Activated CD8-positive, alpha-beta memory T cell treated with anti-CD3 and anti-CD28 coated beads, Interleukin-2, amount 50 U/mL, for 24 hours (primary cell): ENCODE data around the gene KCNS3.

Experiments
- DNase-seq: peaks from one replicate; pipeline ENCODE4 v3.0.0-alpha.2; 2020; ENCODE audit errors: extremely low read depth

Gene KCNS3, protein sequence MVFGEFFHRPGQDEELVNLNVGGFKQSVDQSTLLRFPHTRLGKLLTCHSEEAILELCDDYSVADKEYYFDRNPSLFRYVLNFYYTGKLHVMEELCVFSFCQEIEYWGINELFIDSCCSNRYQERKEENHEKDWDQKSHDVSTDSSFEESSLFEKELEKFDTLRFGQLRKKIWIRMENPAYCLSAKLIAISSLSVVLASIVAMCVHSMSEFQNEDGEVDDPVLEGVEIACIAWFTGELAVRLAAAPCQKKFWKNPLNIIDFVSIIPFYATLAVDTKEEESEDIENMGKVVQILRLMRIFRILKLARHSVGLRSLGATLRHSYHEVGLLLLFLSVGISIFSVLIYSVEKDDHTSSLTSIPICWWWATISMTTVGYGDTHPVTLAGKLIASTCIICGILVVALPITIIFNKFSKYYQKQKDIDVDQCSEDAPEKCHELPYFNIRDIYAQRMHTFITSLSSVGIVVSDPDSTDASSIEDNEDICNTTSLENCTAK

DNA sequence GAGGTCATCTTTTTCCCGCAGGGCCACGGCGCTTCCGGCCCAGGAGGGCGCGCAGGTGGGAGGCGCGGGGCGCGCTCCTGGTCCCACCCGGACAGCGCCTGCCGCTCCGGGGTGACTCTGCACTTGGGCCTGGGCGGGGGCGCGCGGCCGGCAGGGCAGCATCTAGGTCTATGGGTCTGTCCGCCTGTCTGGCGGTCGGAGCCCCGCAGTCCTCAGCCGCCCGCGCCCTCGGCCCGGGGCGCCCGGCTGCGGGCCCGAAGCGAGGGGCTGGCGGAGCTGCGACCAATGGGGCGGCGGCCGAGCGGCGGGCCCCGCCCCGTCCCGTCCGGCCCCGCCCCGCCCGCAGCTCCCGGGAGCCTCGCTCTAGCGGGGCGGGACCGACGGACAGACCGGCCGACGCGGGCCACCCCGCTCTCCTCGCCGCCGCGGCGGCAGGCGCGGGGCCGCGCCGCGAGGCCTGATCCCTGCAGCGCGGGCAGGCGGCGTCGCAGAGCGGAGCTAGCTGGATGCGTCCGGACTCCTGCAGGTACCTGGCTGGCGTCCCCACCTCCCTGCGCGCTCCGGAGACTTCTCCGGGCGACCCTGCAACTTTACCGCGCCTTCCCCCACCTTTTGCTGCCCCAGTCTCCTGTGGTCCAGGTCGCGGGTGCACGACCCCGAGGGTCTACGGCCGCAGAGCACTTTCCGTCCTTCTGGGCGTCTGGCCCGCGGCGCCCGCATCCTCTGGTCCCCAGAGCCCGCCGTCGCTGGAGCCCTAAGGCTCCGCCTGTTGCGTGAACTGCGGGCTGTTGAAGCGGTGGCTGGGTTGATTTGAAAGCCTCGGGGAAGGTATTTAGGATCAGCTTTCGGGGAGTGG is at the start of gene KCNS3:
TSS of gene KCNS3 (plus strand) at position 387 of the 856 bp plus-strand sequence. CDS start 52,342 bp downstream, outside the sequence.
- DNase-seq: no peak

GRCh38 chr2:17830053-17831034 is 48.1 kb upstream of the KCNS3 start:
- DNase-seq: no peak

GRCh38 chr2:17835516-17835915 is 43.0 kb upstream of the KCNS3 start:
- DNase-seq: no peak

GRCh38 chr2:17839959-17840358 is 38.5 kb upstream of the KCNS3 start:
- no peak for DNase-seq

DNA sequence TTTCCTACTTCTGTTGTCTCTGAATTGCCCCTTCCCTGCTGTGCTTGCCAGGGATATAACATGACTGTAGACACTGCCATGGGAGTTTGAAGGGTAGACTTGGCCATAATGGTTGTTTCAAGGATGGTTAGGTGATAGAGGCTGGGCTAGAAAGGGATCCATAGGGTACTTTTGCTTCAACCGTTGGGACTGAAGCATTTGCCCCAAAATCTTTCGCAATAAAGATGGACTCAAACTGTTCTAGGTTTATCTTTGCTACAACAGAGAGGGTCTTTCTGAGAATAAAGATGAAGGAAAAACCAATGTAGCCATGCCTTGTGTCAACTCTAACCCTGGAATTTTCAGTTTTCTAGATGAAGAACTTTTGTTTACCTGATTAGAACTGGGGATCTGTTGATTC is 35.0 kb upstream of the KCNS3 start:
- DNase-seq: no peak

GRCh38 chr2:17845806-17846205 is 32.7 kb upstream of the KCNS3 start:
- no peak for DNase-seq

GRCh38 chr2:17846676-17847075 is 31.8 kb upstream of the KCNS3 start:
- no peak for DNase-seq

DNA sequence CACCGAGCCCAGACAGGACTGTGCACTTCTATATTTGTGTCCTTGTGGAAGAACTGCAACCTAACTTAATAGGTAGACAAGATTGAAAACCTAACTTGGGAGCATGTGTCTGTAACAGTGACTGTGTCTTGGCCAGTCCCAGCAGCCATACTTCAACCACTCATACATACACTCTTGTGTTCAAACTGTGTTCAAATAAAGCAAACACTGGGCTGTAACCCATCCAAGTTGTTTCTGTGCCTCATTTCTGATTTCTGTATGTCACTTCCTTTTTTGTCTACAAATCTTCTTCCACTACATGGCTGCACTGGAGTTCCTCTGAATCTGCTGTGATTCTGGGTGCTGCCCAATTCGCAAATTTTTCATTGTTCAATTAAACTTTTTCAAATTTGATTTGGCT is 31.2 kb upstream of the KCNS3 start:
- DNase-seq: no peak

GRCh38 chr2:17849275-17849674 is 29.2 kb upstream of the KCNS3 start:
- DNase-seq: no peak

DNA sequence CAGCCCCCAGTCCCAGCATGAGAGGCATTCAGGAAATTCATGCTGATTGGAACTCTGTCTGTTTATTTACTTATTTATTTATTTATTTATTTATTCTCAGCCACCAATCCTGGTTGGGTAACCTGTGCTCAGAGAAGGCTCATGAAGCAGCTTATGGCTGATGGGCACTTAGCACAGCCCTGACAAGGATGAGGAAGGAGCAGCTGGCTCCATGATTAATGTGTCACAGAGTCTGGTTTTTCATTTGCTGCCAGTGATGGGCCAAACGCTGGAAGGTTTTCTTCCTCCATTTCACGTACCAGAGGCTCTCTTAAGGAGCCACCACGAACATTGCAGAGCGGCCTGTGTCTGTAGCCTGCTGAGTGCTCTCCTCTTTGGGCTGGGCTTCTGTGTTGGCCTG is 28.3 kb upstream of the KCNS3 start:
- no peak for DNase-seq

GRCh38 chr2:17851731-17852585 is 26.5 kb upstream of the KCNS3 start:
- DNase-seq: no peak

- no peak for DNase-seq
These were observed 24.7 kb upstream of the KCNS3 start for GRCh38 chr2:17853799-17854198.

GRCh38 chr2:17857021-17857420 is 21.4 kb upstream of the KCNS3 start:
- DNase-seq: no peak

GRCh38 chr2:17858064-17858463 is 20.4 kb upstream of the KCNS3 start:
- no peak for DNase-seq

GRCh38 chr2:17863539-17863938 is 14.9 kb upstream of the KCNS3 start:
- no peak for DNase-seq

GRCh38 chr2:17864676-17865075 is 13.8 kb upstream of the KCNS3 start:
- DNase-seq: no peak

DNA sequence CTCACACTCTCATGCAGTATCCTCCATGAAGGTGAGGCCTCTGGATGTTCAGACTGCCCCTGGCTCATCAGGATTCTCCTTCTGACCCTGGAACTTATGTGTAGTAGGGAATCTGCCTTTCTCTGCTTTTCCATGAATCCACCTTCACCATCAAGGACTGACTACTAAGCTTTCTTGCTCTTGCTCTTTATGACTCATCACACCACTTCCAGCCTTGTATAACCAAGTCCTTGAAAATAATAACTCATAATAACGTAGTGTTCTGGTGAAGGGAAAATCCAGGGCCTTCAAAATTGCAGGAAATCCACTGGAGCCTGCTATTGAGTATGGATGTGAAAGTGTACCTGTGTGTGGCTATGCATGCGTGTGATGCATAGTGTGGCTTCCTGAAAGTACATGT is 11.3 kb upstream of the KCNS3 start:
- DNase-seq: no peak

GRCh38 chr2:17869128-17869527 is 9.3 kb upstream of the KCNS3 start:
- no peak for DNase-seq

DNA sequence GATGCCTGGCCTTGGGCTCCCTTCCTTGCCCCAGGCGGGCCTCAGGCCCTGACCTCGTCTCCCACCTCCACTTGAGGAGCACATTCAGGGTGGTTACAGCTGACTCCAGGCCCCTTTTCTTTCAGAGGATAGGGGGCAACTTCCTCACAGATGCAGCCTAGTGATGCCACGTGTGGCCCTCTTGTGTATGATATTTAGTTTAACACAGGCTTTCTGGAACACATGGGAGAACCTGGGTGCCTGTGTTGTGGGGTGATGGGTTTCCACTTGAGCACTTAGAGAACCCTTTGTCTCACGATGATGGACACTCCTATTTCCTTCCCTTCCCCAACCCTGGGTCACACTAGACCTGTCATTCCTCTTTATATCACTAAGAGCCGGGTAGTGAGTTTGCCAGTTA is 6.8 kb upstream of the KCNS3 start:
- DNase-seq: no peak

- DNase-seq: no peak
These were observed 5.4 kb upstream of the KCNS3 start for GRCh38 chr2:17873021-17873420.

- DNase-seq: no peak
These were observed 1.9 kb upstream of the KCNS3 start for GRCh38 chr2:17876590-17876989.
